Measurements from ENCODE around the gene BEND4.
"Not testable (repeated sequence)": the region's sequence is repeated elsewhere in the genome, so short reads cannot be mapped to it uniquely, and the experiment has no call there.

Gene BEND4

GRCh38 chr4:42152507-42153504 is at the start of gene BEND4:
TSS of gene BEND4 (minus strand) at chr4:42152655. CDS start at chr4:42152143, 512 bp downstream.
- no peak for DNase-seq

- DNase-seq, result no peak
Measured at GRCh38 chr4:42197341-42197740, 44.9 kb upstream of the BEND4 start.

- DNase-seq, result no peak
Measured at GRCh38 chr4:42172921-42173320, 20.5 kb upstream of the BEND4 start.

GRCh38 chr4:42172128-42172790 is 19.8 kb upstream of the BEND4 start:
- DNase-seq, result no peak

- DNase-seq, result no peak
Measured at GRCh38 chr4:42167709-42168108, 15.3 kb upstream of the BEND4 start.

DNA sequence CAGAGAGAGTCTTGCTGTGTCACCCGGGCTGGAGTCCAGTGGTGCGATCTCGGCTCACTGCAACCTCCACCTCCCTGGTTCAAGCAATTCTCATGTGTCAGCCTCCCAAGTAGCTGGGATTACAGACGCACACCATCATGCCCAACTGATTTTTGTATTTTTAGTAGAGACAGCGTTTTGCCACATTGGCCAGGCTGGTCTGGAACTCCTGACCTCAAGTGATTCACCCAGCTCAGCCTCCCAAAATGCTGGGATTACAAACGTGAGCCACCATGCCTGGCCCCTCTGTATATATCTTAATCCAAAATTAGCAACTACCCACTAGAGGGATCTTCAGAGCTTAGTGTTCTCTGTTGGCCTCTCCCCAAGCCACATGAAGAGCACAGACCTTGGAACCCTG is 13.7 kb upstream of the BEND4 start:
- not testable (repeated sequence) for DNase-seq

GRCh38 chr4:42159271-42160001 is 7.0 kb upstream of the BEND4 start:
- no peak for DNase-seq

- DNase-seq, result peak; percentile 65
Measured at GRCh38 chr4:42151568-42152506, 618 bp downstream of the BEND4 start.

DNA sequence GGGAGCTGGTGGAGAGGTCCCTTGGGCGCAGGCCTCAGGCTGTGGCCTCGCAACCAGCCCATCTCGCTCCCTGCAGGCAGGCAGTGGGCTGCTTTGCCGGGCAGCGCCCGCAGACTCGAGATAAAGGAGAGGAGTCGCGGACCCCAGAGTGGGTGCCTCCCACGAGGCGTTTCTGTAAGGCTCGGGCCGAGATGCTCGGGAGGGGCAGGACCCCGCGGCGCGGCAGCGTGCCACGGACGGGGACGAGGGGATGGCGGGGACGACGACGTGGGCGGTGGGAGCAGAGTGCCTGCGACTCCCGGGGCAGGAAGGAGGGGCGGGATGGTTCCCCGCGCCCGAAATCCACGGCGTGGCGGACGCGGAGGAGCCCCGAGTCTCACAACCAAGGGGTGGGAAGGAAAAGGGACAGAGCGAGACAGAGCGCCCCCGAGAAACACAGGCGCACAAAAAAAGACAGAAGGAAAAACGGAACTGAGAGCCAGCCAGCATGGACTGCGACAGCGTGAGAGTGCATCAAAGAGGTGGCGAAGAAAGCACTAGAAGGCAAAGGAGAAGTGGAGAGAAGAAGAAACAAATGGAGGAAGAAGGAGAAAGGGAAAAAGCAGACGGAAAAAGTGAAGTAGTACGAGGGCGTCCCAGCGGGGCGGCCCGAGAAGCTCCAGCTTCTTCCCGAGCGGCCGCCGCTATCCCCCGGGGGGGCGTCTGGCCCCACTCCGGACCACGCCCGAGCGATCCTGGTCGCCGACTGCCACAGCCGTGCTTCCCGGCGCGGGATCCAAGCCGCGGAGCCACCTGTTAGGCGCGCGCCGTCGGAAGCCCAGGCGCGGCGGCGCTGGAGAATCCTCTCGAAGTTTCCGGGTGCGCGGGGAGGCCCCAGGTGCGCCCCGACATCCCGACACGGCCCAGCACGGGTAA is 1.5 kb downstream of the BEND4 start:
- DNase-seq, result no peak

DNA sequence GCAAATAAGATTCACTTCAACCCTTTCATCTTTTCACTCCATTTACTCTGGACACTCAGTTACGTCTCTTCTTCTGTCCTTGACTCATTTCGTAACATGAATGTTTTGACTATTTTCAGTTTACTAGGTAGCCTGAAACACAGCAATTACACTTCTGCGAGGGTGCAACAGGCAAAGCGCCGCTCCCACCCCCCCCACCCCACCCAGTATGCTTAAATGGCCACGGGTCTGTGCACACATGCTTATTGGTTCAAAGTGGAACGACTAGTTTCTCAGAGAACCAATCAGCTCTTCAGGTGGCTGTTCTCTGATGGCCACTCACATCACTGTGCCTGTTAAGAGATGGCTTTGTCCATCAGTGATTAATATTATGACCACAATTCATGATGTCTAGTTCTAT is 3.5 kb downstream of the BEND4 start:
- no peak for DNase-seq

- DNase-seq, result no peak
Measured at GRCh38 chr4:42148425-42148824, 4.0 kb downstream of the BEND4 start.

GRCh38 chr4:42144028-42144427 is 8.4 kb downstream of the BEND4 start:
- no peak for DNase-seq

GRCh38 chr4:42142591-42142990 is 9.9 kb downstream of the BEND4 start:
- no peak for DNase-seq

- no peak for DNase-seq
Measured at GRCh38 chr4:42136371-42136770, 16.1 kb downstream of the BEND4 start.

- DNase-seq, result no peak
Measured at GRCh38 chr4:42133006-42133405, 19.4 kb downstream of the BEND4 start.

- DNase-seq, result no peak
Measured at GRCh38 chr4:42132099-42132498, 20.4 kb downstream of the BEND4 start.

DNA sequence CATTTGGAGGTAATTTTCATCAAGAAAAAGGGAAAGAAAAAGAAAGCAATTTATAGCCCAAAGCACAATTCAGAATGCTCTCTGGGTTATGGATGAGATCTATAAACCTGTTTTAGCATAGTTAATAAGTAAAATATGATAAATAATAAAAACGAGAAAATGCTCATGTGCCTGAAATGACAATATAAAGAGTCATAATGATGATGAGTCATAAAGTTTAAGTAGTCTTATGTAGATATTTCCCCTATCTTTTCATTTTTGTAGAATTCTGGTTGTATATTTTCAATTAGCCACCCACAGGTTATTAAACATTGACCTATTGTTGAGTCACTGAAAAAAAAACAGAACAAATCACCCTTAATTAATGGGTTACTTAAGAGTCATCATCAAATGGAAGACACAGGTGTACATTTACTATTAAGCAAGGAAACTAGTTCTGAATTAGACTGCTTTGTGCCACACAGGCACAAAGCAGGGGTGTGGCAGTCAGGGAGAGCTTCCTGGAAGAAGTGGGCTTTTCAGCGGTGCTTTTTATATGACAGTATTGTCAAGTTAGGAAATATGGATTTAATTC is 29.3 kb downstream of the BEND4 start:
- DNase-seq, result no peak

GRCh38 chr4:42122237-42122636 is 30.2 kb downstream of the BEND4 start:
- no peak for DNase-seq

GRCh38 chr4:42119886-42120285 is 32.6 kb downstream of the BEND4 start:
- DNase-seq, result no peak

DNA sequence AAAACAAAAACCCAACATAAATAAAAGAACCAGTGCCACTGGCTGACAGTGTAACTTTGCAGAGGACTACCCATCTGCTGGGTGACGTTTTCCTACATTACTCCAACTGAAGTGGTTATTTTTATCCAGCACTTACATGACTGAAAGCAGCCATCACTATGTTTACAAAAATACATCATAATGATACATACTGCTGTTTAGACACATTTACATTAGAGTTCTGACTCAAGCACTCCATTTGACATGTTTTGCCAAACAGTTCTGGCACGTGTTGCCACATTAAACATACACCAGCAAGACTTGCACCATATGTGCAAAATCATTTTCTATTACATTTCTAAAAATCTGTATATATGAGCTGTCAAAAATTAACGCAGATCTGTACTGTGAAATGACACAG is 39.6 kb downstream of the BEND4 start:
- DNase-seq, result no peak

- DNase-seq, result no peak
Measured at GRCh38 chr4:42104521-42104920, 47.9 kb downstream of the BEND4 start.
